CD14-positive monocyte (primary cell): ENCODE data around the gene CDAN1. TPM values are rescaled to one million over a fixed set of nuclear protein-coding genes. Genes with fewer than 3 reads are reported as not detected.

Experiments
- DNase-seq, 3 donors: peaks; one replicate each; pipeline ENCODE4 v3.0.0-alpha.2; 2011 to 2022
- H2AFZ ChIP-seq: 2 replicates; pipeline ENCODE4 v1.6.0; 2012; ENCODE audit warnings: mild to moderate bottlenecking, low read depth, low read length, inconsistent platforms; ENCODE audit not compliant: insufficient read depth, poor library complexity, severe bottlenecking
- H3K27ac ChIP-seq, 2 donors: 1 replicate in 1 of 2; 2 replicates in 1 of 2; pipeline ENCODE4 v1.5.1; 2012 to 2013; ENCODE audit warnings: low read length in 2 of 2, control low read depth in 1 of 2, inconsistent platforms in 1 of 2, low read depth in 1 of 2, mild to moderate bottlenecking in 1 of 2
- H3K27me3 ChIP-seq, 2 donors: one replicate each; pipeline versions ENCODE4 v1.6.0 to v1.6.1; 2011 to 2013; ENCODE audit warnings: low read length in 2 of 2; ENCODE audit not compliant: control insufficient read depth in 2 of 2, insufficient read depth in 2 of 2
- H3K36me3 ChIP-seq, 2 donors: replicated peaks in 1 of 2; 1 replicate in 1 of 2; 2 replicates in 1 of 2; pipeline versions ENCODE4 v1.5.1 to v1.6.1; 2012 to 2013; ENCODE audit warnings: low read length in 2 of 2, control low read depth in 1 of 2, inconsistent platforms in 1 of 2, mild to moderate bottlenecking in 1 of 2; ENCODE audit not compliant: insufficient read depth in 2 of 2, control insufficient read depth in 1 of 2
- H3K4me1 ChIP-seq, 2 donors: 1 replicate in 1 of 2; 2 replicates in 1 of 2; pipeline versions ENCODE4 v1.5.1 to v1.6.1; 2012 to 2013; ENCODE audit warnings: low read length in 2 of 2, control low read depth in 1 of 2, inconsistent platforms in 1 of 2, mild to moderate bottlenecking in 1 of 2, moderate library complexity in 1 of 2; ENCODE audit not compliant: insufficient read depth in 2 of 2, control insufficient read depth in 1 of 2
- H3K4me2 ChIP-seq: replicated peaks from 2 replicates; pipeline ENCODE3; 2012; ENCODE audit warnings: low read length, moderate library complexity, mild to moderate bottlenecking; ENCODE audit not compliant: poor library complexity, severe bottlenecking; ENCODE audit errors: extremely low read depth
- H3K4me3 ChIP-seq, 3 experiments: fragments of 200-600 bp in 1 of 3; sonication (generic) in 1 of 3; replicated peaks in 1 of 3; 1 replicate in 2 of 3; 2 replicates in 1 of 3; pipeline ENCODE4 v1.5.1; 2011 to 2013; ENCODE audit warnings: low read length in 3 of 3, mild to moderate bottlenecking in 3 of 3, control low read depth in 2 of 3, low read depth in 2 of 3, inconsistent platforms in 1 of 3, moderate library complexity in 1 of 3
- H3K79me2 ChIP-seq: 2 replicates; pipeline ENCODE4 v1.6.0; 2012; ENCODE audit warnings: mild to moderate bottlenecking, control low read depth, inconsistent platforms, low read length, moderate library complexity; ENCODE audit not compliant: insufficient read depth
- H3K9ac ChIP-seq: 2 replicates; pipeline ENCODE4 v1.6.0; 2017; ENCODE audit warnings: low read length, mild to moderate bottlenecking; ENCODE audit not compliant: insufficient read depth, poor library complexity, severe bottlenecking
- H3K9me3 ChIP-seq, 2 donors: replicated peaks in 1 of 2; 1 replicate in 1 of 2; 2 replicates in 1 of 2; pipeline versions ENCODE4 v1.5.1 to v1.6.1; 2012 to 2013; ENCODE audit warnings: low read length in 2 of 2, control low read depth in 1 of 2; ENCODE audit not compliant: control insufficient read depth in 1 of 2, insufficient read depth in 1 of 2
- H4K20me1 ChIP-seq: 2 replicates; pipeline ENCODE4 v1.6.0; 2012; ENCODE audit warnings: mild to moderate bottlenecking, low read length, control low read depth, moderate library complexity; ENCODE audit not compliant: insufficient read depth
- H3K27ac Mint-ChIP-seq, 7 donors: one replicate each; pipeline ENCODE4 v1.8.0; 2020; ENCODE audit warnings: mild to moderate bottlenecking in 7 of 7, mixed read lengths in 7 of 7, moderate library complexity in 6 of 7, inconsistent platforms in 2 of 7
- H3K27me3 Mint-ChIP-seq, 3 donors: one replicate each; pipeline ENCODE4 v1.8.0; 2021 to 2022; ENCODE audit warnings: low read depth in 3 of 3, mild to moderate bottlenecking in 3 of 3, mixed read lengths in 3 of 3, moderate library complexity in 3 of 3, inconsistent platforms in 1 of 3
- H3K36me3 Mint-ChIP-seq, 2 donors: one replicate each; pipeline ENCODE4 v1.8.0; 2020; ENCODE audit warnings: mixed read lengths in 2 of 2, inconsistent platforms in 1 of 2, mild to moderate bottlenecking in 1 of 2
- H3K4me1 Mint-ChIP-seq: one replicate; pipeline ENCODE4 v1.8.0; 2020; ENCODE audit warnings: mild to moderate bottlenecking, mixed read lengths
- H3K4me3 Mint-ChIP-seq, 2 donors: one replicate each; pipeline ENCODE4 v1.8.0; 2020; ENCODE audit warnings: mild to moderate bottlenecking in 2 of 2, mixed read lengths in 2 of 2, moderate library complexity in 1 of 2
- H3K9me3 Mint-ChIP-seq, 7 donors: one replicate each; pipeline ENCODE4 v1.8.0; 2020 to 2022; ENCODE audit warnings: mixed read lengths in 7 of 7, mild to moderate bottlenecking in 6 of 7, moderate library complexity in 6 of 7, inconsistent platforms in 2 of 7
- CTCF ChIP-seq: fragments of 200-600 bp; IDR thresholded peaks from one replicate; pipeline ENCODE4 v1.8.0; 2022; ENCODE audit warnings: antibody characterized with exemption, mild to moderate bottlenecking
- WGBS: methylation state at CpG from one replicate; pipeline ENCODE4 v1.1.5; 2013; ENCODE audit warnings: missing lambda C conversion rate; ENCODE audit not compliant: insufficient coverage; 5-methylcytosine and 5-hydroxymethylcytosine counted together
- intact Hi-C, 2 donors: fragments of 100-400 bp; cut with micrococcal nuclease; formaldehyde crosslinking; loops; one replicate each; pipeline versions ENCODE4 v1.15.0 to v1.15.1; 2023
- polyA plus RNA-seq, 3 donors: library from polyadenylated mRNA; depleted of rRNA in 1 of 3; unstranded in 2 of 3; stranded (reverse) in 1 of 3; fragments of 300-500 nt in 2 of 3; fragments of >200 nt in 1 of 3; fragmentation: Illumina TruSeq in 2 of 3; gene quantifications; 1 replicate in 2 of 3; 2 replicates in 1 of 3; pipeline ENCODE4 v1.2.3, GENCODE V29; 2012 to 2021

CDAN1 gene
- polyA plus RNA-seq, 3 donors, result 1.1 to 6.3 (median 2.2) TPM

- Mint-ChIP-seq H3K27ac (no peak overlapping the region), H3K9me3 (no peaks in the 10 kb centered on the region), H3K4me3 (no peak overlapping the region), H3K36me3 (no peaks in the 10 kb centered on the region), H3K4me1 (no peaks in the 10 kb centered on the region), H3K27me3 (peaks cover 0 to 3% (median 0%) of the 10 kb centered on the region in 3 donors)
- no peaks in the 10 kb centered on the region for H3K36me3 ChIP-seq
- H2AFZ ChIP-seq, result no peak overlapping the region
- H3K9me3 ChIP-seq, result no peaks in the 10 kb centered on the region
- no peak for DNase-seq
- H3K4me2 ChIP-seq, result no peak overlapping the region
- no peak overlapping the region for H3K9ac ChIP-seq
- intact Hi-C loops, result no loop called here
- H3K79me2 ChIP-seq, result no peaks in the 10 kb centered on the region
- TF ChIP-seq CTCF, result no peak
- no peak overlapping the region for H3K4me3 ChIP-seq
- H3K27me3 ChIP-seq, result no peaks in the 10 kb centered on the region
- H3K27ac ChIP-seq, result no peak overlapping the region
- no peaks in the 10 kb centered on the region for H3K4me1 ChIP-seq
- no peaks in the 10 kb centered on the region for H4K20me1 ChIP-seq
- WGBS, result 94% methylated on average over 10 of the region's 10 CpGs
These were observed 42.5 kb downstream of the CDAN1 start for GRCh38 chr15:42694398-42694797.

GRCh38 chr15:42693942-42694341 lies 43.0 kb downstream of the CDAN1 start:
- no peak for TF ChIP-seq CTCF
- Mint-ChIP-seq H3K27me3 (peaks cover 0 to 3% (median 0%) of the 10 kb centered on the region in 3 donors), H3K4me1 (no peaks in the 10 kb centered on the region), H3K36me3 (no peaks in the 10 kb centered on the region), H3K27ac (no peak overlapping the region), H3K4me3 (no peak overlapping the region), H3K9me3 (no peaks in the 10 kb centered on the region)
- Histone ChIP-seq H3K79me2 (no peaks in the 10 kb centered on the region), H3K4me3 (no peak overlapping the region), H3K27me3 (no peaks in the 10 kb centered on the region), H2AFZ (no peak overlapping the region), H3K9me3 (no peaks in the 10 kb centered on the region), H3K27ac (no peak overlapping the region), H4K20me1 (no peaks in the 10 kb centered on the region), H3K4me2 (no peak overlapping the region), H3K36me3 (no peaks in the 10 kb centered on the region), H3K9ac (no peak overlapping the region), H3K4me1 (no peaks in the 10 kb centered on the region)
- WGBS, result 100% methylated on average over 2 of the region's 6 CpGs
- intact Hi-C loops, result no loop called here
- DNase-seq, result no peak
